Tibial nerve (tissue), 4 donors: ENCODE data around the gene UHRF2. TPM values are rescaled to one million over a fixed set of nuclear protein-coding genes. Genes with fewer than 3 reads are reported as not detected.

ENCODE experiments used
- DNase-seq, 2 donors: peaks; one replicate each; pipeline ENCODE4 v3.0.0-alpha.2; 2019; ENCODE audit warnings: low spot score in 2 of 2
- H3K27ac ChIP-seq, 4 donors: fragments of 200-600 bp; sonication (generic) in 3 of 4; one replicate each; pipeline ENCODE4 v1.5.1; 2017 to 2019; ENCODE audit warnings: mild to moderate bottlenecking in 1 of 4
- H3K27me3 ChIP-seq, 2 donors: fragments of 200-600 bp; sonication (generic) in 1 of 2; one replicate each; pipeline versions ENCODE4 v1.5.1 to v1.6.0; 2017 to 2019
- H3K36me3 ChIP-seq, 3 donors: fragments of 200-600 bp; sonication (generic); one replicate each; pipeline ENCODE4 v1.5.1; 2018 to 2019
- H3K4me1 ChIP-seq, 4 donors: fragments of 200-600 bp; sonication (generic) in 3 of 4; one replicate each; pipeline ENCODE4 v1.5.1; 2017 to 2019
- H3K4me3 ChIP-seq, 4 donors: fragments of 200-600 bp; sonication (generic) in 3 of 4; one replicate each; pipeline ENCODE4 v1.5.1; 2017 to 2019; ENCODE audit warnings: mild to moderate bottlenecking in 1 of 4, moderate library complexity in 1 of 4
- H3K9me3 ChIP-seq, 4 donors: fragments of 200-600 bp; sonication (generic) in 3 of 4; one replicate each; pipeline ENCODE4 v1.5.1; 2017 to 2019
- CTCF ChIP-seq, 5 experiments: fragments of 200-600 bp in 3 of 5; fragments of 450-650 bp in 2 of 5; sonication (generic) in 3 of 5; IDR thresholded peaks; one replicate each; pipeline ENCODE4 v1.5.1; 2016 to 2019; ENCODE audit warnings: antibody characterized with exemption in 5 of 5, mild to moderate bottlenecking in 3 of 5, moderate library complexity in 2 of 5
- EP300 ChIP-seq, 2 donors: sonication (generic); formaldehyde crosslinking; IDR thresholded peaks; one replicate each; pipeline ENCODE4 v1.6.1; 2017; ENCODE audit warnings: antibody characterized with exemption in 2 of 2, mild to moderate bottlenecking in 1 of 2
- POLR2A ChIP-seq, 2 donors: fragments of 450-650 bp; IDR thresholded peaks; one replicate each; pipeline ENCODE4 v1.6.1; 2017; ENCODE audit warnings: antibody characterized with exemption in 2 of 2, mild to moderate bottlenecking in 2 of 2, moderate library complexity in 2 of 2
- WGBS, 2 donors: methylation state at CpG; one replicate each; pipeline ENCODE4 v1.1.5; 2018; 5-methylcytosine and 5-hydroxymethylcytosine counted together
- small RNA-seq: library from RNA; depleted of rRNA; stranded (forward); fragments of <200 nt; gene quantifications from one replicate; pipeline ENCODE3, GENCODE V24; 2016
- total RNA-seq, 4 donors: library from RNA; depleted of rRNA; stranded (reverse); fragments of >200 nt; gene quantifications; one replicate each; pipeline ENCODE4 v1.1.0, GENCODE V29; 2016

Gene UHRF2
- total RNA-seq, 4 donors from 2014 or later, result 61.2 to 85.0 (median 76.0) TPM

- DNase-seq, result no peak
- Histone ChIP-seq H3K4me1 (peaks cover 0 to 16% (median 0%) of the 10 kb centered on the region in 4 donors), H3K4me3 (no peak overlapping the region), H3K36me3 (no peaks in the 10 kb centered on the region), H3K9me3 (no peaks in the 10 kb centered on the region), H3K27me3 (no peaks in the 10 kb centered on the region), H3K27ac (peak overlapping the region in 2 of 4 donors; percentile 44 to 56)
- no peak for TF ChIP-seq CTCF (IDR thresholded peaks at IDR 0.05)
- TF ChIP-seq EP300 (IDR thresholded peaks at IDR 0.05), result no peak
- no peak for TF ChIP-seq POLR2A (IDR thresholded peaks at IDR 0.05)
- WGBS, 2 donors, result 79 to 83% methylated on average over 3 of the region's 3 CpGs
Observed at GRCh38 chr9:6552033-6552432, 139.0 kb downstream of the UHRF2 start.

GRCh38 chr9:6552498-6553121 lies 139.6 kb downstream of the UHRF2 start:
- Histone ChIP-seq H3K4me3 (no peak overlapping the region), H3K36me3 (no peaks in the 10 kb centered on the region), H3K27ac (peak overlapping the region in 2 of 4 donors; percentile 42 to 56), H3K27me3 (no peaks in the 10 kb centered on the region), H3K4me1 (peaks cover 0 to 16% (median 0%) of the 10 kb centered on the region in 4 donors), H3K9me3 (no peaks in the 10 kb centered on the region)
- no peak for DNase-seq
- TF ChIP-seq CTCF (IDR thresholded peaks at IDR 0.05) (no peak), POLR2A (IDR thresholded peaks at IDR 0.05) (no peak), EP300 (IDR thresholded peaks at IDR 0.05) (no peak)
- WGBS, 2 donors, result 39 to 40% methylated on average over 7 of the region's 7 CpGs

GRCh38 chr9:6553866-6554265 lies 140.9 kb downstream of the UHRF2 start:
- WGBS, 2 donors, result 66 to 76% methylated on average over 1 of the region's 1 CpG
- Histone ChIP-seq H3K4me3 (no peak overlapping the region), H3K27ac (peak overlapping the region in 1 of 4 donors; percentile 42), H3K27me3 (no peaks in the 10 kb centered on the region), H3K36me3 (no peaks in the 10 kb centered on the region), H3K9me3 (no peaks in the 10 kb centered on the region), H3K4me1 (peaks cover 0 to 16% (median 0%) of the 10 kb centered on the region in 4 donors)
- no peak for TF ChIP-seq EP300 (IDR thresholded peaks at IDR 0.05)
- TF ChIP-seq POLR2A (IDR thresholded peaks at IDR 0.05), result no peak
- TF ChIP-seq CTCF (IDR thresholded peaks at IDR 0.05), result no peak
- no peak for DNase-seq

Small RNA genes within 50 kb of the gene (small RNA-seq; reads per million reads assigned to genes)
- not detected for gene RN7SL25P

Other genes with a start within 250 kb of the UHRF2 start
- gene IL33, start 197.4 kb upstream of the UHRF2 start, total RNA-seq, result 10 to 100 TPM; 10.3 to 25.5 (median 20.8) TPM
- not detected for gene TPD52L3, start 84.8 kb upstream of the UHRF2 start, total RNA-seq
- 10 to 100 TPM; 14.4 to 54.1 (median 21.8) TPM for gene GLDC, start 232.5 kb downstream of the UHRF2 start, total RNA-seq